ENCODE data around the gene UBLCP1. TPM values are rescaled to one million over a fixed set of nuclear protein-coding genes. Genes with fewer than 3 reads are reported as not detected.
"Not testable (repeated sequence)": the region's sequence is repeated elsewhere in the genome, so short reads cannot be mapped to it uniquely, and the experiment has no call there.

UBLCP1 gene
- total RNA-seq, 2 donors from 2014 or later: 17.0 to 22.8 TPM

DNA sequence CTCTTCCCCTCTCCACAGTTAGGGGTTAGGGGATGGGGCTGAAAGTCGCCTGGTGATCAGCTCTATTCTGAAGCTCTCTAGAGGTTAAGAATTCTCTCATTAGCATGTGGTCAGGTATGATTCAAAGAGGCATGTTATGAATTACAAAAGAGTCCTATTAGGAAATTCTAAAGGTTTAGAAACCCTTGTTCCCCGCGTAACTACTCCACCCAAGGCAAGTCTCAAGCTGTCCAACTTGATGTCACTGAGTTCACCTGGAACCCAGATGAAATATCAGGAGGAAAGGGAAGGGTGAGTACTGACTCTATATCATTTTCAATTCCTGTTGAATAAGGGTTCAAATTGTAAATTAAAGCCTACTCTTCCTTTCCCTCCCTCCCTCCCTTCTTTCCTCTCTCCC lies 35.6 kb upstream of the UBLCP1 start:
- WGBS: 67% methylated on average over 3 of the region's 3 CpGs
- intact Hi-C loops (cut with DNase I): no loop called here
- no peaks in the 10 kb centered on the region for H3K36me3 ChIP-seq

DNA sequence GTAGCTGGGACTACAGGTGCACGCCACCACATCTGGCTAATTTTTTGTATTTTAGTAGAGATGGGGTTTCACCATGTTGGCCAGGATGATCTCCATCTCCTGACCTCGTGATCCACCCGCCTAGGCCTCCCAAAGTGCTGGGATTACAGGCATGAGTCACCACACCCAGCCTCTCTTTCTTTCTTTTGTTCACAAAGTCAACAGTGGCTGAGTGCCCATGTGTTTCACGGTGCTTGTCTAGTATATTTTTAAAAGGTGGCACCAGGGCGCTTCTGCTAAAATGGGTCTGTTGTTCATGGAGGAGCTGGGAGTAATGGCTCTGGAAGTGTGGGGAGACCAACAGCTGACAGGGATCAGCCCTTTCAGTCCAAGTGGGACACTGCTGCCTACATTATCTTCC lies 35.0 kb upstream of the UBLCP1 start:
- DNase-seq (ENCODE audit: low spot score): peak; percentile 8

More for the DNA sequence above, 35.6 kb upstream of the UBLCP1 start:
- no peaks in the 10 kb centered on the region for H3K9me3 ChIP-seq
- H3K27me3 ChIP-seq (replicated peaks; ENCODE audit: insufficient read depth): no peaks in the 10 kb centered on the region
- DNase-seq (ENCODE audit: low spot score): no peak
- H3K4me1 ChIP-seq (replicated peaks): no peaks in the 10 kb centered on the region
- no peak overlapping the region for H3K4me3 ChIP-seq
- TF ChIP-seq POLR2AphosphoS5 (IDR thresholded peaks at IDR 0.05) (no peak), POLR2A (IDR thresholded peaks at IDR 0.05) (no peak)
- TF ChIP-seq, protein P1, sequence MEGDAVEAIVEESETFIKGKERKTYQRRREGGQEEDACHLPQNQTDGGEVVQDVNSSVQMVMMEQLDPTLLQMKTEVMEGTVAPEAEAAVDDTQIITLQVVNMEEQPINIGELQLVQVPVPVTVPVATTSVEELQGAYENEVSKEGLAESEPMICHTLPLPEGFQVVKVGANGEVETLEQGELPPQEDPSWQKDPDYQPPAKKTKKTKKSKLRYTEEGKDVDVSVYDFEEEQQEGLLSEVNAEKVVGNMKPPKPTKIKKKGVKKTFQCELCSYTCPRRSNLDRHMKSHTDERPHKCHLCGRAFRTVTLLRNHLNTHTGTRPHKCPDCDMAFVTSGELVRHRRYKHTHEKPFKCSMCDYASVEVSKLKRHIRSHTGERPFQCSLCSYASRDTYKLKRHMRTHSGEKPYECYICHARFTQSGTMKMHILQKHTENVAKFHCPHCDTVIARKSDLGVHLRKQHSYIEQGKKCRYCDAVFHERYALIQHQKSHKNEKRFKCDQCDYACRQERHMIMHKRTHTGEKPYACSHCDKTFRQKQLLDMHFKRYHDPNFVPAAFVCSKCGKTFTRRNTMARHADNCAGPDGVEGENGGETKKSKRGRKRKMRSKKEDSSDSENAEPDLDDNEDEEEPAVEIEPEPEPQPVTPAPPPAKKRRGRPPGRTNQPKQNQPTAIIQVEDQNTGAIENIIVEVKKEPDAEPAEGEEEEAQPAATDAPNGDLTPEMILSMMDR (IDR thresholded peaks at IDR 0.05): no peak
- no peak overlapping the region for H3K27ac ChIP-seq

GRCh38 chr5:159230657-159231056 lies 32.4 kb upstream of the UBLCP1 start:
- Histone ChIP-seq H3K36me3 (no peaks in the 10 kb centered on the region), H3K27ac (no peak overlapping the region), H3K4me3 (no peak overlapping the region), H3K4me1 (replicated peaks) (no peaks in the 10 kb centered on the region), H3K27me3 (replicated peaks; ENCODE audit: insufficient read depth) (no peaks in the 10 kb centered on the region), H3K9me3 (no peaks in the 10 kb centered on the region)
- DNase-seq (ENCODE audit: low spot score): no peak
- intact Hi-C loops (cut with DNase I): no loop called here
- 71% methylated on average over 3 of the region's 3 CpGs for WGBS
- no peak for TF ChIP-seq POLR2AphosphoS5 (IDR thresholded peaks at IDR 0.05)
- TF ChIP-seq, protein P1 (IDR thresholded peaks at IDR 0.05): no peak
- TF ChIP-seq POLR2A (IDR thresholded peaks at IDR 0.05): no peak

More for the DNA sequence above, 35.0 kb upstream of the UBLCP1 start:
- H3K27me3 ChIP-seq (replicated peaks; ENCODE audit: insufficient read depth); H3K4me3 ChIP-seq; H3K27ac ChIP-seq; H3K4me1 ChIP-seq (replicated peaks); intact Hi-C loops (cut with DNase I); H3K36me3 ChIP-seq; H3K9me3 ChIP-seq: not testable (repeated sequence)
- 61% methylated on average over 5 of the region's 5 CpGs for WGBS

- Histone ChIP-seq H3K27ac (no peak overlapping the region), H3K9me3 (no peaks in the 10 kb centered on the region), H3K4me3 (no peak overlapping the region), H3K36me3 (no peaks in the 10 kb centered on the region), H3K4me1 (replicated peaks) (no peaks in the 10 kb centered on the region), H3K27me3 (replicated peaks; ENCODE audit: insufficient read depth) (no peaks in the 10 kb centered on the region)
- TF ChIP-seq POLR2A (IDR thresholded peaks at IDR 0.05) (no peak), POLR2AphosphoS5 (IDR thresholded peaks at IDR 0.05) (no peak)
- TF ChIP-seq, protein P1 (IDR thresholded peaks at IDR 0.05): no peak
- intact Hi-C loops (cut with DNase I): no loop called here
- no peak for DNase-seq (ENCODE audit: low spot score)
- whole genome bisulfite sequencing: 95% methylated on average over 2 of the region's 2 CpGs
Measured at GRCh38 chr5:159231167-159231566, 31.9 kb upstream of the UBLCP1 start.

DNA sequence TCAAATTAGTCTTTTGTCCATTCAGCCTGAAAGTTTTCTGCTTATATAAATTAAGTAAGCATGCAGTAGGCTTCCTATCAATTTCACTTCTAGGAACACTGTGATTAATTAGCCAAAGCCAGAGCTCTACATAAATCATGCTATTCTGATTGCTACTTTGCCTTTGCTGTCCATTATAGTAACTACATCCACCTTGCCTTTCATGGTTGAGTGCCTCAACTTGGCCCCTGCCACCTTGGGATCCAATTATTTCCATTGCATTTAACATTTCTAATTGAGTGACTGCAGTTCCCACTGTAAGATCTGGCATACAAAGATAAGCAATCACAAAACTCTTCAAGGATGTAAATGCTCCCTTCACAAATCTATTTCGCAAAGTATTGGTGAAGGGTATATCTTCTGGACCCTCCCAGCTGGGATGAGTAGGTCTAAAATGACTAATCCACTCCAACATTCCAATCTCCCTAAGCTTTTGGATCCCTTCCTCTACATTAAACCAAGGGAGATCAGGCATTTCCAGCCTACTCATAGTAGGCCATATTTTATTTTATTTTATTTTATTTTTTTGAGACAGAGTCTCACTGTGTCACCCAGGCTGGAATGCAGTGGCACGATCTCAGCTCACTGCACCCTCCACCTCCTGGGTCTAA lies 27.1 kb upstream of the UBLCP1 start:
- H3K9me3 ChIP-seq; H3K4me1 ChIP-seq (replicated peaks); DNase-seq (ENCODE audit: low spot score); H3K36me3 ChIP-seq; H3K27ac ChIP-seq; H3K27me3 ChIP-seq (replicated peaks; ENCODE audit: insufficient read depth); intact Hi-C loops (cut with DNase I); H3K4me3 ChIP-seq: not testable (repeated sequence)
- 100% methylated on average over 2 of the region's 2 CpGs for WGBS

GRCh38 chr5:159240301-159240870 lies 22.7 kb upstream of the UBLCP1 start:
- Histone ChIP-seq H3K9me3 (no peaks in the 10 kb centered on the region), H3K4me1 (replicated peaks) (no peaks in the 10 kb centered on the region), H3K4me3 (no peak overlapping the region), H3K36me3 (no peaks in the 10 kb centered on the region), H3K27me3 (replicated peaks; ENCODE audit: insufficient read depth) (no peaks in the 10 kb centered on the region), H3K27ac (no peak overlapping the region)
- no peak for DNase-seq (ENCODE audit: low spot score)
- 60% methylated on average over 4 of the region's 4 CpGs for WGBS
- intact Hi-C loops (cut with DNase I): no loop called here
- no peak for TF ChIP-seq POLR2A (IDR thresholded peaks at IDR 0.05)
- TF ChIP-seq, protein P1 (IDR thresholded peaks at IDR 0.05): no peak
- TF ChIP-seq POLR2AphosphoS5 (IDR thresholded peaks at IDR 0.05): no peak
